ENCODE measurements around the gene NES. TPM values are rescaled to one million over a fixed set of nuclear protein-coding genes. Genes with fewer than 3 reads are reported as not detected.

NES gene
- total and polyA plus RNA-seq, 2 experiments from 2014 or later, result 25.0 to 95.9 TPM

DNA sequence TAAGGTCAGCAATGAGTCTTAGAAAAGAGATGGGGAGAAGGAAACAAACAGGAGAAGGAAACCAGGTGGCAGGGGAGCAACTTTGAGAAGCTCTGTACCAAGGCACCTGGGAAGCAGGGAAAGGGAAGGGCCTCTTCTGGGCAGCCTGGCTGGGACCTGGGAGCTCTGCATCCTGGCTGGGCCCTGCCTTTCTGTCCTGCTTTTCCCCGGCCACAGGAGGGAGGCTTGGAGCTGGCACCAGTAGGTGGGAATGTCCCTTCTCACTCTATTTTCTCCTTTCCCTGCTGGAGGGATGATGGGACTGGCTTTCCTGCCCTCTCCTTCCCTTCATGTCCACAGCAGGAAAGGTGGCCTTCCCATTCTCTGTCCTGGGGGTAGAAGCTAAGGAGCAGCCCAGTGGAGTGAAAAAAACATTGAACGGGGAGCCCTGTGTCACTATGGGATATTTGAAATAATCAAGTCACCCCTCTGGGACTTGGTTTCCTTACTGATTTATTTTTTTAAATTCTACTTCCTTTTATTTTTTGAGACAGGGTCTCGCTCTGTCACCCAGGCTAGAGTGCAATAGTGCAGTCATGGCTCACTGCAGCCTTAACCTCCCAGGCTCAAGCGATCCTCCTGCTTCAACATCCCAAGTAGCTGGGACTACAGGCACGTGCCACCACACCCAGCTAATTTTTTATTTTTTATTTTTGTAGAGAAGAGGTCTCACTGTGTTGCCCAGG lies 5.1 kb upstream of the NES start:
- H4K20me1 ChIP-seq (replicated peaks; ENCODE audit: insufficient read depth), result no peaks in the 10 kb centered on the region
- no peaks in the 10 kb centered on the region for H3K36me3 ChIP-seq (ENCODE audit: insufficient read depth)
- no peak overlapping the region for H3K27ac ChIP-seq (ENCODE audit: low read depth)
- peaks cover 13% of the 10 kb centered on the region for H3K4me1 ChIP-seq (ENCODE audit: insufficient read depth)
- DNase-seq (ENCODE audit: low spot score) (peak; percentile 80), ATAC-seq (peak; percentile 63)
- no peak overlapping the region for H3K27ac Mint-ChIP-seq
- H3K9me3 Mint-ChIP-seq, result no peaks in the 10 kb centered on the region; the same call in 2 of the 3 replicates
- no peaks in the 10 kb centered on the region for H3K9me2 ChIP-seq (ENCODE audit: insufficient read depth)
- H2AFZ ChIP-seq, result peak overlapping the region; percentile 87
- H3K27me3 ChIP-seq (ENCODE audit: insufficient read depth), result peaks cover 5% of the 10 kb centered on the region
- no peak overlapping the region for H3K4me2 ChIP-seq
- no peaks in the 10 kb centered on the region for H3F3A ChIP-seq (replicated peaks; ENCODE audit: low read depth)
- no peak overlapping the region for H3K4me3 ChIP-seq
- peaks cover 15% of the 10 kb centered on the region for H3K27me3 Mint-ChIP-seq (ENCODE audit: insufficient read depth, low read depth, poor library complexity)
- no peak overlapping the region for H3K4me3 Mint-ChIP-seq
- H3K4me1 Mint-ChIP-seq, result peaks cover 31% of the 10 kb centered on the region
- TF ChIP-seq, protein P1, sequence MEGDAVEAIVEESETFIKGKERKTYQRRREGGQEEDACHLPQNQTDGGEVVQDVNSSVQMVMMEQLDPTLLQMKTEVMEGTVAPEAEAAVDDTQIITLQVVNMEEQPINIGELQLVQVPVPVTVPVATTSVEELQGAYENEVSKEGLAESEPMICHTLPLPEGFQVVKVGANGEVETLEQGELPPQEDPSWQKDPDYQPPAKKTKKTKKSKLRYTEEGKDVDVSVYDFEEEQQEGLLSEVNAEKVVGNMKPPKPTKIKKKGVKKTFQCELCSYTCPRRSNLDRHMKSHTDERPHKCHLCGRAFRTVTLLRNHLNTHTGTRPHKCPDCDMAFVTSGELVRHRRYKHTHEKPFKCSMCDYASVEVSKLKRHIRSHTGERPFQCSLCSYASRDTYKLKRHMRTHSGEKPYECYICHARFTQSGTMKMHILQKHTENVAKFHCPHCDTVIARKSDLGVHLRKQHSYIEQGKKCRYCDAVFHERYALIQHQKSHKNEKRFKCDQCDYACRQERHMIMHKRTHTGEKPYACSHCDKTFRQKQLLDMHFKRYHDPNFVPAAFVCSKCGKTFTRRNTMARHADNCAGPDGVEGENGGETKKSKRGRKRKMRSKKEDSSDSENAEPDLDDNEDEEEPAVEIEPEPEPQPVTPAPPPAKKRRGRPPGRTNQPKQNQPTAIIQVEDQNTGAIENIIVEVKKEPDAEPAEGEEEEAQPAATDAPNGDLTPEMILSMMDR (conservative IDR thresholded peaks at IDR 0.05; ENCODE audit: low read depth in 2 of 2), result peak; percentile 34 to 54
- TF ChIP-seq JUNB (IDR thresholded peaks at IDR 0.05; ENCODE audit: unreplicated experiment), result no peak
- no peaks in the 10 kb centered on the region; the same call in 2 of the 3 replicates for H3K36me3 Mint-ChIP-seq (ENCODE audit: low read depth)
- H3K79me2 ChIP-seq (replicated peaks; ENCODE audit: insufficient read depth), result no peaks in the 10 kb centered on the region

DNA sequence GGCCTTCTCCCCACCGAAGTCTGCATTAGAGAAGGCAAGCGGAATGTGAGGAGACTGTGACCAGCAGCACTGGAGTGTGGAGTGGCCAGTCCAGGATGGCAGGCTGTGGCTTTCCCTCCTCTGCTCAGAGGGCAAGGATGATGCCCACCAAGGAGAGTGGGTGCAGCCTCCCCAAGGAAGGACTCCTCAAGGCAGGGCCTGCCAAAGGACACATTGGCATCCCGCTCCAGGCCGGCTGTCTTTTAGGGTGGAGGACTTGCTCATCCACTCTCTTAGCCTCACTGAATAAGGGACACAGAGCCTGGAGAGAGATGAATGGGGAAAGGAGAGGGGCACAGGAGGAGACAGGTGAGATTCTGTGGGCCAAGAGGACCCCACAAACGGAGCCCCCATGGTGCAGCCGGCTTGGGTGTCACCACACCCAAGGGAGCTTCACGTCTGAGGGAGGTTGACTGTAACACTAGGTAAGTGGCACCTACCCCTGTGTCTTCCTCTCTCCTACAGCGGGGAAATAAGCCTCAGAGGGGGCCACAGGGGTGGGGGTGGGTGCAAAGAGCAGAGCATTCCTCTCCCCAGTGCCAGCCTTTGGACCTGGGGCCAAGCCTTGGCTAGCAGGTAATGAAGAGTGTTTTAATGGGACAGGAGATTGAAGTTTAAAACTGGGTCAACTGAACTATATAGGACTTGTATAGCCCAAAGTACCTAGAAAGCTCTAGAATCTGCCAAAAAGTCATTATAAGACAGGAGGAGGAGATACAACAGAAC lies 4.2 kb upstream of the NES start:
- DNase-seq (ENCODE audit: low spot score) (no peak), ATAC-seq (no peak)
- no peak overlapping the region for H3K4me2 ChIP-seq
- H3K27ac ChIP-seq (ENCODE audit: low read depth), result no peak overlapping the region
- Mint-ChIP-seq H3K4me1 (peaks cover 32% of the 10 kb centered on the region), H3K4me3 (no peak overlapping the region), H3K9me3 (no peaks in the 10 kb centered on the region; the same call in 2 of the 3 replicates), H3K27ac (no peak overlapping the region), H3K36me3 (ENCODE audit: low read depth) (no peaks in the 10 kb centered on the region; the same call in 2 of the 3 replicates), H3K27me3 (ENCODE audit: insufficient read depth, low read depth, poor library complexity) (peaks cover 15% of the 10 kb centered on the region)
- peaks cover 7% of the 10 kb centered on the region for H3K79me2 ChIP-seq (replicated peaks; ENCODE audit: insufficient read depth)
- no peak overlapping the region; the same call in 1 of the 2 replicates for H2AFZ ChIP-seq
- H3K4me3 ChIP-seq, result no peak overlapping the region
- H4K20me1 ChIP-seq (replicated peaks; ENCODE audit: insufficient read depth), result no peaks in the 10 kb centered on the region
- H3F3A ChIP-seq (replicated peaks; ENCODE audit: low read depth), result no peaks in the 10 kb centered on the region
- peaks cover 13% of the 10 kb centered on the region for H3K27me3 ChIP-seq (ENCODE audit: insufficient read depth)
- no peaks in the 10 kb centered on the region for H3K9me2 ChIP-seq (ENCODE audit: insufficient read depth)
- H3K4me1 ChIP-seq (ENCODE audit: insufficient read depth), result peaks cover 13% of the 10 kb centered on the region
- H3K36me3 ChIP-seq (ENCODE audit: insufficient read depth), result no peaks in the 10 kb centered on the region
- TF ChIP-seq CREB1 (CRISPR knock-in tag; IDR thresholded peaks at IDR 0.05; ENCODE audit: low read depth) (no peak), EZH2phosphoT487 (IDR thresholded peaks at IDR 0.05; ENCODE audit: unreplicated experiment) (no peak), NANOG (IDR thresholded peaks at IDR 0.05; ENCODE audit: borderline replicate concordance) (no peak), EZH2 (IDR thresholded peaks at IDR 0.05; ENCODE audit: low read depth, unreplicated experiment) (no peak)
- TF ChIP-seq, protein P2, sequence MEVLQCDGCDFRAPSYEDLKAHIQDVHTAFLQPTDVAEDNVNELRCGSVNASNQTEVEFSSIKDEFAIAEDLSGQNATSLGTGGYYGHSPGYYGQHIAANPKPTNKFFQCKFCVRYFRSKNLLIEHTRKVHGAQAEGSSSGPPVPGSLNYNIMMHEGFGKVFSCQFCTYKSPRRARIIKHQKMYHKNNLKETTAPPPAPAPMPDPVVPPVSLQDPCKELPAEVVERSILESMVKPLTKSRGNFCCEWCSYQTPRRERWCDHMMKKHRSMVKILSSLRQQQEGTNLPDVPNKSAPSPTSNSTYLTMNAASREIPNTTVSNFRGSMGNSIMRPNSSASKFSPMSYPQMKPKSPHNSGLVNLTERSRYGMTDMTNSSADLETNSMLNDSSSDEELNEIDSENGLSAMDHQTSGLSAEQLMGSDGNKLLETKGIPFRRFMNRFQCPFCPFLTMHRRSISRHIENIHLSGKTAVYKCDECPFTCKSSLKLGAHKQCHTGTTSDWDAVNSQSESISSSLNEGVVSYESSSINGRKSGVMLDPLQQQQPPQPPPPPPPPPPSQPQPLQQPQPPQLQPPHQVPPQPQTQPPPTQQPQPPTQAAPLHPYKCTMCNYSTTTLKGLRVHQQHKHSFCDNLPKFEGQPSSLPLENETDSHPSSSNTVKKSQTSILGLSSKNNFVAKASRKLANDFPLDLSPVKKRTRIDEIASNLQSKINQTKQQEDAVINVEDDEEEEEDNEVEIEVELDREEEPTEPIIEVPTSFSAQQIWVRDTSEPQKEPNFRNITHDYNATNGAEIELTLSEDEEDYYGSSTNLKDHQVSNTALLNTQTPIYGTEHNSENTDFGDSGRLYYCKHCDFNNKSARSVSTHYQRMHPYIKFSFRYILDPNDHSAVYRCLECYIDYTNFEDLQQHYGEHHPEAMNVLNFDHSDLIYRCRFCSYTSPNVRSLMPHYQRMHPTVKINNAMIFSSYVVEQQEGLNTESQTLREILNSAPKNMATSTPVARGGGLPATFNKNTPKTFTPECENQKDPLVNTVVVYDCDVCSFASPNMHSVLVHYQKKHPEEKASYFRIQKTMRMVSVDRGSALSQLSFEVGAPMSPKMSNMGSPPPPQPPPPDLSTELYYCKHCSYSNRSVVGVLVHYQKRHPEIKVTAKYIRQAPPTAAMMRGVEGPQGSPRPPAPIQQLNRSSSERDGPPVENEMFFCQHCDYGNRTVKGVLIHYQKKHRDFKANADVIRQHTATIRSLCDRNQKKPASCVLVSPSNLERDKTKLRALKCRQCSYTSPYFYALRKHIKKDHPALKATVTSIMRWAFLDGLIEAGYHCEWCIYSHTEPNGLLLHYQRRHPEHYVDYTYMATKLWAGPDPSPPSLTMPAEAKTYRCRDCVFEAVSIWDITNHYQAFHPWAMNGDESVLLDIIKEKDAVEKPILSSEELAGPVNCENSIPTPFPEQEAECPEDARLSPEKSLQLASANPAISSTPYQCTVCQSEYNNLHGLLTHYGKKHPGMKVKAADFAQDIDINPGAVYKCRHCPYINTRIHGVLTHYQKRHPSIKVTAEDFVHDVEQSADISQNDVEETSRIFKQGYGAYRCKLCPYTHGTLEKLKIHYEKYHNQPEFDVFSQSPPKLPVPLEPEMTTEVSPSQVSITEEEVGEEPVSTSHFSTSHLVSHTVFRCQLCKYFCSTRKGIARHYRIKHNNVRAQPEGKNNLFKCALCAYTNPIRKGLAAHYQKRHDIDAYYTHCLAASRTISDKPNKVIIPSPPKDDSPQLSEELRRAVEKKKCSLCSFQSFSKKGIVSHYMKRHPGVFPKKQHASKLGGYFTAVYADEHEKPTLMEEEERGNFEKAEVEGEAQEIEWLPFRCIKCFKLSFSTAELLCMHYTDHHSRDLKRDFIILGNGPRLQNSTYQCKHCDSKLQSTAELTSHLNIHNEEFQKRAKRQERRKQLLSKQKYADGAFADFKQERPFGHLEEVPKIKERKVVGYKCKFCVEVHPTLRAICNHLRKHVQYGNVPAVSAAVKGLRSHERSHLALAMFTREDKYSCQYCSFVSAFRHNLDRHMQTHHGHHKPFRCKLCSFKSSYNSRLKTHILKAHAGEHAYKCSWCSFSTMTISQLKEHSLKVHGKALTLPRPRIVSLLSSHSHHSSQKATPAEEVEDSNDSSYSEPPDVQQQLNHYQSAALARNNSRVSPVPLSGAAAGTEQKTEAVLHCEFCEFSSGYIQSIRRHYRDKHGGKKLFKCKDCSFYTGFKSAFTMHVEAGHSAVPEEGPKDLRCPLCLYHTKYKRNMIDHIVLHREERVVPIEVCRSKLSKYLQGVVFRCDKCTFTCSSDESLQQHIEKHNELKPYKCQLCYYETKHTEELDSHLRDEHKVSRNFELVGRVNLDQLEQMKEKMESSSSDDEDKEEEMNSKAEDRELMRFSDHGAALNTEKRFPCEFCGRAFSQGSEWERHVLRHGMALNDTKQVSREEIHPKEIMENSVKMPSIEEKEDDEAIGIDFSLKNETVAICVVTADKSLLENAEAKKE (CRISPR knock-in tag; IDR thresholded peaks at IDR 0.05), result no peak
- TF ChIP-seq, protein P1 (conservative IDR thresholded peaks at IDR 0.05; ENCODE audit: low read depth in 2 of 2), result no peak
